GM10847 (cell line): ENCODE results near the gene C3orf52.

Experiments
- POLR2A ChIP-seq: IDR thresholded peaks from 2 replicates; pipeline ENCODE4 v1.6.1; 2011; ENCODE audit not compliant: insufficient read length; ENCODE audit errors: extremely low read depth

C3orf52 gene

DNA sequence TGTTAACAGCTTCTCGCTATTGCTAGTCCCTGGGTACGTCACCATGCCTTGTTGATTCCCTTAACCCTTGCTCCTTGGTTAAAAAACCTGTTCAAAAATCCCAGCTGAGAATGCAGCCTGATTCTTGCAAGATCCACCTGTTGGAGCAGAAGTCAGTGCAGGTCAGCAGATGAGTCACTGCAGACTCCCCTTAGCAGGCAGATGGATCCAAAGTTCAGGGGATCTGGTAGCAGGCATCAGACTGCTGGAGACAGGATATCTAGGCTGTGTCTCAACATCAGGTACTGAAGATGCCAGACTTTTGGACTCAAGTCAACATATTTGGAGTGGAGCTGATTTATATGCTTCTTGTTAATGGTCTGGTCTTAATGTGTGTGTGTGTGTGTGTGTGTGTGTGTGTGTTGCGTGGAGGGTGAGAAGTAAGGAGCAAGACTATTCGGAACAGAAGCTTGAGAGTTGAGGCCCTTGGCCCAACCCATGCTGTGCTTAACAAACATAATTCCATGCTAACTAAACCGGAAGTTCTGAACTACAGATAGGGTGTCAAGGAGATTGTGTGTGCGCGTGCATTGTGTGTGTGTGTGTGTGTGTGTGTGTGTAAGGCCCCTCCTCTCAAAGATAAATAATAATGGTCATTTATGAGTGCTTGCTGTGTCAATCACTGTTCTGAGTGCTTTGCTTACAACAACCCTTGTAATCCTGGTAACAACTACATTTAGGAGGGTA lies 1.0 kb upstream of the C3orf52 start:
- no peak for TF ChIP-seq POLR2A

DNA sequence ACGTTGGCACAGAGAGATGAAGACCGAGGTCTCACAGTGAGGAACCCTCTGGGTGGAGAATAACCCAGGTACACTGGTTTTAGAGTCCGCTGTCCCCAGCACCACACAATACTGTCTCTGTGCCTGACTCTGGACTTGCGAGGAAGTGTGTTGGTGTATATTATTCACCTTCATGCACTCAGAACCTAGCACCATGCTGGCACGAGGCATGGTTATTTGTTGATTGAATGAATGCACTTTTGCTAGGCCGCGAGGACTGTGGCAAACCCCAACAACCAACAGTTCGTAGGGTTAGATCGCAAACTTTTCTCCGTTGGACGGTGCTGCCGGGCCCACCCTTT lies 484 bp upstream of the C3orf52 start:
- TF ChIP-seq POLR2A, result no peak

DNA sequence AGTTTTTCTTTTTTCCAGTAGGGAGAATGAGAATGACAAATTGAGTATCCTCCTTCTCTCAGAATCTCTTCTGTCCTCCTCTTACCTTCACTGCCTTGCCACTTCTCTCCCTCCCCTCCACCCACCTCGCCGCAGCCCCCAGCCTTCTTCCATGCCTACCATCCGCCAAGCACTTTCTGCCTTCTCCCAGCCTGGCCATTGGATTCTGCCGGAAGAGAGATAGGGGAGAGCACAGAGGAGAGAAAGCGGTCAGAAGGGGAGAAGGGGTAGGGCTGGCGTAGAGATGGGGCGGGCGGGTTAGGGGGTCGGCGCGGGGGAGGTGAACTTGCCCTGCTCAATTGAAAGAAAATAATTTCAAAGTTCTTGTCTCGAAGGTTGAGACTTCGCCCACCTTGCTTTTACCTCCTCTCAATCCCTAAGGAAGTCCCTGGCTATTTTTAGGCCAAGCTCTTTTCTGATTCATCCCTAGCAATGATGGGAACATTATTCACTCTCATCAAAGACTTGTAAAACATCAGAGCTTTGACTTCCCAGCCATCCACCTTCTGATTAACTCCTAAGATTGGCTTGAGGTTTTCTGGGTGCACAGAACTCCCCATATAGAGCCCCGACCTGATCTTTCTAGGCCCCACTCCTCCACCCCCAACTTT lies 811 bp downstream of the C3orf52 start:
- TF ChIP-seq POLR2A, result no peak

- no peak for TF ChIP-seq POLR2A
Measured at GRCh38 chr3:112087746-112088145, 1.6 kb downstream of the C3orf52 start.

DNA sequence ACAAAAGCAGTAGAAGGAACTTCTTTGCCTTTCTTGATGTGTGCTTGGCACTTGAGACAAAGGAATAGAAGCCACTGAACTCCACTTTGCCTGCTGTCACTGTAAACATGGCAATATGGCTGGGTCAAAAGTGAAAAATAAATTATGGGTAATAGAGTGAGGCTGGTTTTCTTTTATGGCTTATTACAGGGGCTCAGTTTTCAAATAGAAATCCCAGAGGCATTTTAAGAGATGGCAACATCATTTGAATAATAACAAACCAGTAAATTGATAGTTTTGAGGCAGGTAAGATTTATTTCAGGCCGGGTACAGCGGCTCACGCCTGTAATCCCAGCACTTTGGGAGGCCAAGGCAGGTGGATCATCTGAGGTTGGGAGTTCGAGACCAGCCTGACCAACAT lies 2.8 kb downstream of the C3orf52 start:
- no peak for TF ChIP-seq POLR2A

- TF ChIP-seq POLR2A, result no peak
Measured at GRCh38 chr3:112089956-112090886, 4.0 kb downstream of the C3orf52 start.

- TF ChIP-seq POLR2A, result no peak
Measured at GRCh38 chr3:112090887-112091586, 4.8 kb downstream of the C3orf52 start.

GRCh38 chr3:112092496-112093179 lies 6.4 kb downstream of the C3orf52 start:
- no peak for TF ChIP-seq POLR2A

GRCh38 chr3:112093180-112093522 lies 7.0 kb downstream of the C3orf52 start:
- TF ChIP-seq POLR2A, result no peak

DNA sequence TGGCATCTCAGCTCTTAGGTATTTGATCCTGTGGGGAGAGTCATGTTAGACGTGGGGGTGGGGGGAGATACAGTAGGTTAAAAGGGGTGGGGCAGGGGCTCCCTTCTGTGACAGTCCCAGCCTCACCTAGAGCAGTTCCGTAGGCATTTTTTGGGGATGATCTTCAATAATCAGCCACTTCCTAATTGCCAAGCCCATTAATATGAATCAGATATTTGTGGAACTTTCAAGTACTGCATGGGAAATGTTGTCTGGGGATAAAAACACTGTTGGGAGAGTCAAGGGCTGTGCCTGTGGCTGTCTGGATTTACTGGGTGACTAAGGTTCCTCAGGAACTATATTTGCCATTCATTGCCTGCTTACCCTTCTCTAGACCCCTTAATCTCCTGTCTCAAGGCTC lies 9.5 kb downstream of the C3orf52 start:
- TF ChIP-seq POLR2A, result no peak

GRCh38 chr3:112096176-112096575 lies 10.0 kb downstream of the C3orf52 start:
- no peak for TF ChIP-seq POLR2A

DNA sequence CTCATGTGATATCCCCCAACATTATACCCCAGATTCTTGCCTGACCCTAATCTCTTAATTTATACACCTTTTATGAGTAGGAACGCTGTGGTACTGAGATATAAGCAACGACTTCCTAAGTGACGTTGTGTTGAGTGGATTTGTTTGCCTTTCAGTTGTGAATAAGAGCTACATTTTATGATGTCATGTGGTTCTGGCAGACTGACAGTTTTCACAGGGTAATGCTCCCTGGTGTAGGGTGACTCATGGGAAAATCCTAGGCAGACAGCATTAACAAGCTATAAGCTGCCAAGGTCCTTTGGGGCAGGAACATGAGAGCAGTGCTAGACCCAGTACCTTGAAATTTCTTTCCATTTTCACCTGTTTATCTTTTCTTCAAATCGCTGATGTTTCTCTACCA lies 11.2 kb downstream of the C3orf52 start:
- no peak for TF ChIP-seq POLR2A

- no peak for TF ChIP-seq POLR2A
Measured at GRCh38 chr3:112101916-112102315, 15.7 kb downstream of the C3orf52 start.

DNA sequence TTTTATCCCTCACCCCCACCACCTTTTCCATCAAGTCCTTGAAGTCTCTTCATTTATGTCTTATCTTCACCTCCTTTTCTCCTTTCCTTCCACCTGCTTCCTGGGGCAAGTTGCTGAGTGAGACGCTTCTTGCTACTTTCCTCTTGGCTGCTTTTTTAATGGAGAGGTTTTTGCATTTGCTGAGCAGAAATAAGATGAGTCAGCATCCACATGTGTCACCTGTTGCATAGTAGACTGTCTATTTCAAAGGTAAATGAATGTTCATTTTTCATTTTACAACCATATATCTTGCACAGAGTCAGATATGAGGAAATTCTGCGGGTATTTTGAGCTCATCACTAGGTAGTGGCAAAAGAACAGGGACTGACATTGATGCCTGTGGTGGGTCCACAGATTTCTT lies 18.6 kb downstream of the C3orf52 start:
- no peak for TF ChIP-seq POLR2A

GRCh38 chr3:112109322-112109721 lies 23.1 kb downstream of the C3orf52 start:
- TF ChIP-seq POLR2A, result no peak
